Parathyroid adenoma (tissue), 2 donors: ENCODE data around the gene GABARAP.

Experiments used
- H2AFZ ChIP-seq: fragments of 300-600 bp; sonication (generic); one replicate; pipeline ENCODE4 v1.7.0; 2017; ENCODE audit warnings: antibody characterized with exemption, mild to moderate bottlenecking
- H3K27ac ChIP-seq: fragments of 300-600 bp; sonication (generic); one replicate; pipeline ENCODE4 v1.7.0; 2017
- H3K27me3 ChIP-seq: fragments of 300-600 bp; sonication (generic); one replicate; pipeline ENCODE4 v1.7.0; 2017; ENCODE audit warnings: low read length; ENCODE audit not compliant: control insufficient read depth, insufficient read depth
- H3K36me3 ChIP-seq: fragments of 300-600 bp; sonication (generic); one replicate; pipeline ENCODE4 v1.7.0; 2017; ENCODE audit warnings: low read length; ENCODE audit not compliant: control insufficient read depth, insufficient read depth
- H3K4me1 ChIP-seq: fragments of 300-600 bp; sonication (generic); one replicate; pipeline ENCODE4 v1.7.0; 2017; ENCODE audit warnings: control low read depth
- H3K4me2 ChIP-seq: fragments of 300-600 bp; sonication (generic); one replicate; pipeline ENCODE4 v1.7.0; 2017; ENCODE audit warnings: low read length
- H3K4me3 ChIP-seq: fragments of 300-600 bp; sonication (generic); one replicate; pipeline ENCODE4 v1.7.0; 2017; ENCODE audit warnings: low read depth, low read length
- H3K79me2 ChIP-seq: fragments of 300-600 bp; sonication (generic); one replicate; pipeline ENCODE4 v1.7.0; 2017; ENCODE audit warnings: control low read depth
- H3K9ac ChIP-seq: fragments of 300-600 bp; sonication (generic); one replicate; pipeline ENCODE4 v1.7.0; 2017; ENCODE audit warnings: mild to moderate bottlenecking
- H3K9me3 ChIP-seq: fragments of 300-600 bp; sonication (generic); one replicate; pipeline ENCODE4 v1.7.0; 2017; ENCODE audit warnings: low read length; ENCODE audit not compliant: control insufficient read depth
- TF ChIP-seq, protein P1 (sequence below): fragments of 300-600 bp; sonication (generic); IDR thresholded peaks from one replicate; pipeline ENCODE4 v1.7.0; 2017; ENCODE audit warnings: antibody characterized with exemption, mild to moderate bottlenecking
- donor health status: primary hyperparathyroidism.

GABARAP gene

DNA sequence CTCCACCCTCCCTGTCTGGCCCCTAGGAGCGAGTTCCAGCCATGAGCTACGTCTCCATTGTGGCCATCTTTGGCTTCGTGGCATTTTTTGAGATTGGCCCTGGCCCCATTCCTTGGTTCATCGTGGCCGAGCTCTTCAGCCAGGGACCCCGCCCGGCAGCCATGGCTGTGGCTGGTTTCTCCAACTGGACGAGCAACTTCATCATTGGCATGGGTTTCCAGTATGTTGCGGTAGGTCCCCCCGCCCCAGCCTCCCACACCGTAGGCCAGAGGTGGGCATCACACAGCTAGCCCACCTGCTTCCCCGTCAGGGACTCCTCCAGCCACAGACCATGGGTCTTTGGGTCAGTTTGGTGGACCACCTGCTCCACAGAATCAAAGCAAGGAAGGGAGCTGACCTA is 43.4 kb upstream of the GABARAP start:
- Histone ChIP-seq H3K4me1 (peaks cover 5% of the 10 kb centered on the region), H2AFZ (no peak overlapping the region), H3K27ac (no peak overlapping the region), H3K4me2 (no peak overlapping the region), H3K36me3 (no peaks in the 10 kb centered on the region), H3K4me3 (no peak overlapping the region), H3K27me3 (no peaks in the 10 kb centered on the region), H3K9me3 (no peaks in the 10 kb centered on the region), H3K9ac (no peak overlapping the region), H3K79me2 (no peaks in the 10 kb centered on the region)
- TF ChIP-seq, protein P1, sequence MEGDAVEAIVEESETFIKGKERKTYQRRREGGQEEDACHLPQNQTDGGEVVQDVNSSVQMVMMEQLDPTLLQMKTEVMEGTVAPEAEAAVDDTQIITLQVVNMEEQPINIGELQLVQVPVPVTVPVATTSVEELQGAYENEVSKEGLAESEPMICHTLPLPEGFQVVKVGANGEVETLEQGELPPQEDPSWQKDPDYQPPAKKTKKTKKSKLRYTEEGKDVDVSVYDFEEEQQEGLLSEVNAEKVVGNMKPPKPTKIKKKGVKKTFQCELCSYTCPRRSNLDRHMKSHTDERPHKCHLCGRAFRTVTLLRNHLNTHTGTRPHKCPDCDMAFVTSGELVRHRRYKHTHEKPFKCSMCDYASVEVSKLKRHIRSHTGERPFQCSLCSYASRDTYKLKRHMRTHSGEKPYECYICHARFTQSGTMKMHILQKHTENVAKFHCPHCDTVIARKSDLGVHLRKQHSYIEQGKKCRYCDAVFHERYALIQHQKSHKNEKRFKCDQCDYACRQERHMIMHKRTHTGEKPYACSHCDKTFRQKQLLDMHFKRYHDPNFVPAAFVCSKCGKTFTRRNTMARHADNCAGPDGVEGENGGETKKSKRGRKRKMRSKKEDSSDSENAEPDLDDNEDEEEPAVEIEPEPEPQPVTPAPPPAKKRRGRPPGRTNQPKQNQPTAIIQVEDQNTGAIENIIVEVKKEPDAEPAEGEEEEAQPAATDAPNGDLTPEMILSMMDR: no peak

GRCh38 chr17:7284911-7285310 is 42.7 kb upstream of the GABARAP start:
- Histone ChIP-seq H3K36me3 (no peaks in the 10 kb centered on the region), H3K27ac (no peak overlapping the region), H3K9me3 (no peaks in the 10 kb centered on the region), H3K4me3 (no peak overlapping the region), H3K79me2 (no peaks in the 10 kb centered on the region), H3K27me3 (no peaks in the 10 kb centered on the region), H3K4me1 (peaks cover 12% of the 10 kb centered on the region), H2AFZ (no peak overlapping the region), H3K4me2 (no peak overlapping the region), H3K9ac (no peak overlapping the region)
- TF ChIP-seq, protein P1: no peak

DNA sequence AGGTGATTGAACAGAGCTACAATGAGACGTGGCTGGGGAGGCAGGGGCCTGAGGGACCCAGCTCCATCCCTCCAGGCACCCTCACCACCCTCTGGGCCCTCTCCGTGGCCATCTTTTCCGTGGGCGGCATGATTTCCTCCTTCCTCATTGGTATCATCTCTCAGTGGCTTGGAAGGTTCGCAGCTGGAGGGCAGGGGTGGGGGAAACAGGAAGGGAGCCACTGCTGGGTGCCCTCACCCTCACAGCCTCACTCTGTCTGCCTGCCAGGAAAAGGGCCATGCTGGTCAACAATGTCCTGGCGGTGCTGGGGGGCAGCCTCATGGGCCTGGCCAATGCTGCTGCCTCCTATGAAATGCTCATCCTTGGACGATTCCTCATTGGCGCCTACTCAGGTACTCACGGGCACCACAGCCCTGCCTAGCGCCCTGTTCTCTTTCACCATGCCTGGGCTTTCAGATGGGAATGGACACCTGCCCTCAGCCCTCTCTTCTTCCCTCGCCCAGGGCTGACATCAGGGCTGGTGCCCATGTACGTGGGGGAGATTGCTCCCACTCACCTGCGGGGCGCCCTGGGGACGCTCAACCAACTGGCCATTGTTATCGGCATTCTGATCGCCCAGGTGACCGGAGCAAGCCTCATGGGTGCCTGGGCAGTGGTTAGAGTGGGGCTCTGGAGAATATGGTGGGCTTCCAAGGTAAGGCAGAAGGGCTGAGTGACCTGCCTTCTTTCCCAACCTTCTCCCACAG is 41.4 kb upstream of the GABARAP start:
- H3K4me2 ChIP-seq: no peak overlapping the region
- no peak overlapping the region for H3K27ac ChIP-seq
- H3K79me2 ChIP-seq: no peaks in the 10 kb centered on the region
- H3K27me3 ChIP-seq: no peaks in the 10 kb centered on the region
- no peak overlapping the region for H3K4me3 ChIP-seq
- peaks cover 12% of the 10 kb centered on the region for H3K4me1 ChIP-seq
- H3K36me3 ChIP-seq: no peaks in the 10 kb centered on the region
- no peaks in the 10 kb centered on the region for H3K9me3 ChIP-seq
- no peak overlapping the region for H3K9ac ChIP-seq
- TF ChIP-seq, protein P1: no peak
- no peak overlapping the region for H2AFZ ChIP-seq

DNA sequence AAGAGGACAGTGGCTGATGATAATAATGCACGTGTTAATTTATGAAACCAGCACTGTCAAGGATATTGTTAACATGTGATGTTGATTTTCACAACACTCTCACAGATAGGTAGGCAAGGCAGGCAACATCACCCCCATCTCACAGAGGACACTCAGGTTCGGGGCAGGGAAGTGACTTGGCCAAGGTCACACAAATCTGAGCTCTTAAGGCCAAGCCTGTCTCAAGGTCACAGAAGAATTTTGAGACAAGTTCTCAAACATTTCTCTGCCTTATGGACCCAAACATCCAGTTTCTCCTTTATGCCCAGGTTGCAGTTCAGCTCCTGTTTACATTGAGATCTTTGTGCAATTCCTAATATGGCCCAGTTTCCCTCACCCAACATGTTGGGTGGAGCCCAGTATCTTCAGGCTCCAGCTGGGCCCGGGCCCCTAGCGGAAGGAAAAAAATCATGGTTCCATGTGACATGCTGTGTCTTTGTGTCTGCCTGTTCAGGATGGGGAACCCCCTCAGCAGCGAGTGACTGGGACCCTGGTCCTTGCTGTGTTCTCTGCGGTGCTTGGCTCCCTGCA is 40.6 kb upstream of the GABARAP start:
- Histone ChIP-seq H3K4me2 (no peak overlapping the region), H3K4me1 (peaks cover 12% of the 10 kb centered on the region), H3K9ac (no peak overlapping the region), H3K36me3 (no peaks in the 10 kb centered on the region), H3K27ac (peak overlapping the region; percentile 1), H3K27me3 (no peaks in the 10 kb centered on the region), H3K9me3 (no peaks in the 10 kb centered on the region), H3K79me2 (no peaks in the 10 kb centered on the region), H3K4me3 (peak overlapping the region; percentile 35), H2AFZ (no peak overlapping the region)
- TF ChIP-seq, protein P1: no peak
